Chondrocyte (in vitro differentiated cells): ENCODE results near the gene USP1. TPM values are rescaled to one million over a fixed set of nuclear protein-coding genes. Genes with fewer than 3 reads are reported as not detected.
A peak's percentile ranks its signal among the peaks of the same experiment; 100 is the strongest.

Source experiments
- DNase-seq: peaks from one replicate; pipeline ENCODE4 v3.0.0; 2021; ENCODE audit warnings: mixed read lengths, low spot score
- H3K27ac Mint-ChIP-seq: one replicate; pipeline ENCODE4 v1.8.0; 2021; ENCODE audit warnings: mild to moderate bottlenecking, moderate library complexity, mixed read lengths; ENCODE audit not compliant: unreplicated experiment
- H3K27me3 Mint-ChIP-seq: 2 replicates; pipeline ENCODE4 v1.8.0; 2021; ENCODE audit warnings: low read depth, mixed read lengths
- H3K36me3 Mint-ChIP-seq: 2 replicates; pipeline ENCODE4 v1.8.0; 2021; ENCODE audit warnings: low read depth, mixed read lengths
- H3K4me1 Mint-ChIP-seq: 2 replicates; pipeline ENCODE4 v1.8.0; 2021; ENCODE audit warnings: low read depth, mild to moderate bottlenecking, mixed read lengths
- H3K4me3 Mint-ChIP-seq: one replicate; pipeline ENCODE4 v1.8.0; 2021; ENCODE audit warnings: mild to moderate bottlenecking, moderate library complexity, mixed read lengths; ENCODE audit not compliant: unreplicated experiment
- H3K9me3 Mint-ChIP-seq: 2 replicates; pipeline ENCODE4 v1.8.0; 2021; ENCODE audit warnings: low read depth, mixed read lengths
- total RNA-seq: library from RNA; stranded (reverse); gene quantifications from 3 replicates; pipeline ENCODE4 v1.2.1, GENCODE V29; 2021
- TF ChIP-seq, protein P1 (sequence below): fragments of 200-600 bp; sonication (generic); IDR thresholded peaks from 2 replicates; pipeline ENCODE4 v1.5.0; 2021; ENCODE audit warnings: antibody characterized with exemption, mild to moderate bottlenecking, moderate library complexity

USP1 gene
- total RNA-seq, 1 donor from 2014 or later, result 21.9 TPM

DNA sequence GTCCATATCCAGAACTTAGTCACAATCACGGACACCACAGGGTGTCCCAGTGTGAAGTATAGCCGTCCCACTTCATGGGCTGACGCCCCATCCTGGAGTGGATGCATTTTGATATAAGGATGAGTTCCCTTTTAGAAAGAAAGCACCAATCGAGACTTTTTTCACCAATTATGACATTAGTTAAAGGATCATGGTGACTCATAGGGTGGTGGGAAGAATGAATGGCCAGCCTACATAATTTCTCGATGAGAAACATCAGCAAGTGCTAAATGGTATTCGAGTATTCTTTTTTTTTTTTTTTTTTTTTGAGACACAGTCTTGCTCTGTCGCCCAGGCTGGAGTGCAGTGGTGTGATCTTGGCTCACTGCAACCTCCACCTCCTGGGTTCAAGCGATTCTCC, 38.5 kb upstream of the USP1 start:
- no peaks in the 10 kb centered on the region for H3K27me3 Mint-ChIP-seq
- H3K4me3 Mint-ChIP-seq, result no peak overlapping the region
- no peak for DNase-seq
- H3K36me3 Mint-ChIP-seq, result no peaks in the 10 kb centered on the region
- no peaks in the 10 kb centered on the region for H3K4me1 Mint-ChIP-seq
- TF ChIP-seq, protein P1, sequence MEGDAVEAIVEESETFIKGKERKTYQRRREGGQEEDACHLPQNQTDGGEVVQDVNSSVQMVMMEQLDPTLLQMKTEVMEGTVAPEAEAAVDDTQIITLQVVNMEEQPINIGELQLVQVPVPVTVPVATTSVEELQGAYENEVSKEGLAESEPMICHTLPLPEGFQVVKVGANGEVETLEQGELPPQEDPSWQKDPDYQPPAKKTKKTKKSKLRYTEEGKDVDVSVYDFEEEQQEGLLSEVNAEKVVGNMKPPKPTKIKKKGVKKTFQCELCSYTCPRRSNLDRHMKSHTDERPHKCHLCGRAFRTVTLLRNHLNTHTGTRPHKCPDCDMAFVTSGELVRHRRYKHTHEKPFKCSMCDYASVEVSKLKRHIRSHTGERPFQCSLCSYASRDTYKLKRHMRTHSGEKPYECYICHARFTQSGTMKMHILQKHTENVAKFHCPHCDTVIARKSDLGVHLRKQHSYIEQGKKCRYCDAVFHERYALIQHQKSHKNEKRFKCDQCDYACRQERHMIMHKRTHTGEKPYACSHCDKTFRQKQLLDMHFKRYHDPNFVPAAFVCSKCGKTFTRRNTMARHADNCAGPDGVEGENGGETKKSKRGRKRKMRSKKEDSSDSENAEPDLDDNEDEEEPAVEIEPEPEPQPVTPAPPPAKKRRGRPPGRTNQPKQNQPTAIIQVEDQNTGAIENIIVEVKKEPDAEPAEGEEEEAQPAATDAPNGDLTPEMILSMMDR, result no peak
- H3K9me3 Mint-ChIP-seq, result no peaks in the 10 kb centered on the region
- peak overlapping the region; percentile 17 for H3K27ac Mint-ChIP-seq

DNA sequence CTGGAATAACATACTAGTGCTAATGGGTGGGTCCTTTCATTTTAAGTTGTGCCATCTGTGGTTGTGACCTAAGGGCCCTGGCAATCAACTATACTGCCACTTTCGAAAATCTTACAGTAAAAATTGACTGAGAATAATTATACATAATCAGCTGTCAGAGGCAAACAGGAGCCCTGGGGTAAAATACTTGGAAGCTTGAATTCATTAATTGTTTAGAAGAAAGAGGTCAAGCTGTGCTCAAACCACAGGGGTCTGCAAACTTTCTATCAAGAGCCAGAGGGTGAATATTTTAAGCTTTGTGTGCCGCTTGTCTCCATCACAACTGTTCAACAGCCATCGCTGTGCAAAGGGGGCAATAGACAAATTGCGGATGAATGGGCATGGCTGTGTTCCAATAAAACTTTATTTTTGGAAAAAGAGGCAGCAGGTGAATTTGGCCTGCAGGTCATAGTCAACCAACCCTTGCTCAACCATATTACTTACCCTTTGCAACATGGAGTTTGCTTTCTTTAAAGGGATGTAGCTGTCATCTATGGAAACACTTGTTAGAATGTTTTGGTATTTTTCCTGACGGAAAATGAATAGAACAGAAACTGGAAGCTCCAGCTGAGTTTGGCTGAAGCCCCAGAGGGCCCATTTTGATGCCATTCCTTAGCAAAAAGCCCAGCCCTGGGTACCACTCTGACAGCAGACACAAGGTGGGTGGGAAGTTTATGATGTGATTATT, 35.7 kb upstream of the USP1 start:
- DNase-seq, result no peak
- no peaks in the 10 kb centered on the region for H3K27me3 Mint-ChIP-seq

DNA sequence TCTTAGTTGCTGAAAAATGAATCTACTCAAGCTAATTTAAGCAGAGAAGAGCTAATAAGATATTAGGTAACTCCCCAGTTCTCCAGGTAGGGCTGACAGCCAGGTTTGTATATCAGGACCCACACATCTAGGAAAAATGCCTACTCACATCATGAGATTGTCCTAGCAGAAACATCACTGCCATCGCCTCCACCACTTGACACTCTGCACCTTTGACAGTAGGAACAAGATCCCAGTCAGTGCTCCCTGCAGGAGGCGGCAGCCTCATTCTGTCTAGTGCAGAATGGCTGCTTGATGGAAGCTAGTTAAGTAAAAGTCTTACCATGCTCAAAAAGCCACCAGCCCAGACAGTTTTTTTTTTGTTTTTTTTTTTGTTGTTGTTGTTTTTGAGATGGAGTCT, 31.6 kb upstream of the USP1 start:
- no peaks in the 10 kb centered on the region for H3K36me3 Mint-ChIP-seq
- DNase-seq, result no peak
- H3K27me3 Mint-ChIP-seq, result no peaks in the 10 kb centered on the region

More for the DNA sequence above, 35.7 kb upstream of the USP1 start:
- Mint-ChIP-seq H3K9me3 (no peaks in the 10 kb centered on the region), H3K36me3 (no peaks in the 10 kb centered on the region), H3K4me3 (no peak overlapping the region), H3K27ac (no peak overlapping the region), H3K4me1 (no peaks in the 10 kb centered on the region)
- TF ChIP-seq, protein P1, result no peak

DNA sequence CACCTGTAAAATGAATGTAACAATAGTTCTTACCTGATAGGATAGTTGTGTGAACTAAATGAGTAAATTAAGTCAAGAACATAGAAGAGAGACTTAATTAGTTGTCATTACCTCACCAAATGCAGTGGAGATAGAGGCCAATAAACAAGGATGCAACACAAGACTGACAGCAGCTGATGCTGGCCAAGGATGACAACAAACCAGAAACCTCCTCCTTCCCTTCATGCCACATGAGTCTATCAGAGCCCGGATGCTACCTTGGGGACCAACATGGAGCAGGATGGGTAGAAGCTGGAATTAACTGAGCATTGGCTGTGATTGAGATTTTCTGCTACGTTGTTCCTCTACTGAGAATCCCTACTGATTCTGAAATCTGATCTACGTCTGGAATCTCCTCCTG, 30.3 kb upstream of the USP1 start:
- H3K27me3 Mint-ChIP-seq, result no peaks in the 10 kb centered on the region
- no peak overlapping the region for H3K4me3 Mint-ChIP-seq
- TF ChIP-seq, protein P1, result no peak
- no peaks in the 10 kb centered on the region for H3K4me1 Mint-ChIP-seq
- H3K36me3 Mint-ChIP-seq, result no peaks in the 10 kb centered on the region
- no peaks in the 10 kb centered on the region for H3K9me3 Mint-ChIP-seq
- H3K27ac Mint-ChIP-seq, result no peak overlapping the region
- no peak for DNase-seq

More for the DNA sequence above, 31.6 kb upstream of the USP1 start:
- TF ChIP-seq, protein P1, result no peak
- H3K4me3 Mint-ChIP-seq, result no peak overlapping the region
- no peak overlapping the region for H3K27ac Mint-ChIP-seq
- H3K9me3 Mint-ChIP-seq, result no peaks in the 10 kb centered on the region
- no peaks in the 10 kb centered on the region for H3K4me1 Mint-ChIP-seq

DNA sequence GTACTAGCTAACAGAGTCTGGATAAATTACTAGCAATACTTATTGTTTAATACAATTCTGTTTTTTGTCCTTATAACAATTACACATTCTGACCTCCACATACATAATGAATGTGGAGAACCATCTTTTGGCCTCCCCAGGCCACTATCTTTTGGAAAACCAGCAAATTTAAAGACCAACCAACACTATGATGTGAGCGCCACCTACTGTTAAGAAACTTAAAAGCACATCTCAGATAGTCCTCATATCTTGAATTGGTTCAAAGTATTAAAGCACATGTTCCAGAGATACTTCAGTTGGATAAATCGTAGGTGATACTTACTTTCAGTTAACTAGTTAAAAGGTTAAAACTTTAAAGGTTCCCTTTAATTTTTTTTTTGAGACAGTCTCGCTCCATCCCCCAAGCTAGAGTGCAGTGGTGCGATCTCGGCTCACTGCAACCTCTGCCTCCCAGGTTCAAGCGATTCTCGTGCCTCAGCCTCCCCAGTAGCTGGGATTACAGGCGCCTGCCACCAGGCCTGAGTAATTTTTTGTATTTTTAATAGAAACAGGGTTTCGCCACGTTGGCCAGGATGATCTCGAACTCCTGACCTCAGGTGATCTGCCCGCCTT, 29.3 kb upstream of the USP1 start:
- Mint-ChIP-seq H3K27ac (no peak overlapping the region), H3K27me3 (no peaks in the 10 kb centered on the region), H3K4me1 (no peaks in the 10 kb centered on the region), H3K9me3 (no peaks in the 10 kb centered on the region), H3K4me3 (no peak overlapping the region), H3K36me3 (no peaks in the 10 kb centered on the region)
- no peak for DNase-seq
- TF ChIP-seq, protein P1, result peak; percentile 98
